K562 (cell line): ENCODE results near the gene TAP2. TPM values are rescaled to one million over a fixed set of nuclear protein-coding genes. Genes with fewer than 3 reads are reported as not detected.

ENCODE experiments used
- MAFG ChIP-seq: fragments of 450-650 bp; conservative IDR thresholded peaks from 2 replicates; pipeline ENCODE4 v1.6.1; 2016; ENCODE audit warnings: missing genetic modification characterization, missing compliant biosample characterization
- RBFOX2 ChIP-seq: fragments of 200-400 bp; formaldehyde crosslinking; IDR thresholded peaks from 2 replicates; pipeline ENCODE4 v1.6.1; 2017; ENCODE audit warnings: low read depth, mild to moderate bottlenecking, low read length, moderate library complexity
- SREBF2 ChIP-seq: sonication (generic); formaldehyde crosslinking; IDR thresholded peaks from 2 replicates; pipeline ENCODE4 v1.4.0; 2020; ENCODE audit warnings: mild to moderate bottlenecking, missing genetic modification reagents
- ZBTB33 ChIP-seq: sonication (generic); formaldehyde crosslinking; IDR thresholded peaks from 2 replicates; pipeline ENCODE4 v1.8.1; 2023; ENCODE audit warnings: mild to moderate bottlenecking, missing genetic modification reagents
- ZNF318 ChIP-seq, 2 experiments: fragments of 450-650 bp; IDR thresholded peaks; 2 replicates each; pipeline ENCODE4 v1.6.1; 2016; ENCODE audit warnings: mild to moderate bottlenecking in 2 of 2, borderline replicate concordance in 1 of 2, low read depth in 1 of 2, moderate library complexity in 1 of 2
- polyA plus RNA-seq, 8 experiments: library from polyadenylated mRNA; depleted of rRNA in 4 of 8; stranded (reverse) in 5 of 8; unstranded in 3 of 8; fragments of >200 nt; fragmentation: Nextera tagmentation in 2 of 8; fragmentation: Illumina TruSeq in 1 of 8; extraction: Ambion mirVana in 2 of 8; extraction: Trizol in 1 of 8; gene quantifications; 2 replicates each; pipeline versions ENCODE4 v1.2.1 to v1.2.3, GENCODE V29; 2011 to 2014; ENCODE audit warnings: inconsistent platforms in 1 of 8, missing spikeins in 1 of 8
- total RNA-seq, 7 experiments: library from RNA; depleted of rRNA in 6 of 7; stranded (reverse); fragments of >200 nt in 6 of 7; fragmentation: Illumina TruSeq in 2 of 7; extraction: Trizol in 2 of 7; gene quantifications; 2 replicates each; pipeline versions ENCODE4 v1.2.1 to v1.2.3, GENCODE V29; 2011 to 2021; ENCODE audit warnings: low replicate concordance in 1 of 7
- TF ChIP-seq, protein P1 (sequence below): fragments of 250-450 bp; sonication (Bioruptor Pico); IDR thresholded peaks from 2 replicates; pipeline ENCODE4 v1.5.0; 2020; ENCODE audit warnings: mild to moderate bottlenecking
- TF ChIP-seq, protein P2 (sequence below): fragments of 450-650 bp; IDR thresholded peaks from 2 replicates; pipeline ENCODE4 v1.7.1; 2018; ENCODE audit warnings: mild to moderate bottlenecking, low read depth; ENCODE audit not compliant: partially characterized antibody
- TF ChIP-seq, protein P3 (sequence below), 2 experiments: IDR thresholded peaks; 2 replicates each; pipeline ENCODE4 v1.6.1; 2011; ENCODE audit warnings: borderline replicate concordance in 1 of 2, control low read depth in 1 of 2, low read depth in 1 of 2, low read length in 1 of 2, mild to moderate bottlenecking in 1 of 2, mixed read lengths in 1 of 2, moderate library complexity in 1 of 2; ENCODE audit not compliant: insufficient read depth in 1 of 2, insufficient read length in 1 of 2, poor library complexity in 1 of 2, severe bottlenecking in 1 of 2; ENCODE audit errors: extremely low read depth in 1 of 2

Gene TAP2
- total and polyA plus RNA-seq, 9 of the 15 experiments (the other 6 are each of a cell fraction or from before 2014, with no cell fraction given) = 2.0 to 53.5 (median 19.6) TPM

GRCh38 chr6:32853541-32854375, 15.2 kb upstream of the TAP2 start, which contains the start of the genes PSMB9 and TAP1 (continued):
- TF ChIP-seq ZNF318 (IDR thresholded peaks at IDR 0.05; ENCODE audit: borderline replicate concordance in 1 of 2, low read depth in 1 of 2) (peak in 1 of 2 experiments; percentile 59; a peak in 1 of 4 replicates), SREBF2 (0 out of 2 replicates have a peak, but pooled peaks have one; percentile 82), RBFOX2 (peak; percentile 69), ZBTB33 (peak; percentile 77; the same call in 1 of the 2 replicates), MAFG (tag) (no peak)
- TF ChIP-seq, protein P1, sequence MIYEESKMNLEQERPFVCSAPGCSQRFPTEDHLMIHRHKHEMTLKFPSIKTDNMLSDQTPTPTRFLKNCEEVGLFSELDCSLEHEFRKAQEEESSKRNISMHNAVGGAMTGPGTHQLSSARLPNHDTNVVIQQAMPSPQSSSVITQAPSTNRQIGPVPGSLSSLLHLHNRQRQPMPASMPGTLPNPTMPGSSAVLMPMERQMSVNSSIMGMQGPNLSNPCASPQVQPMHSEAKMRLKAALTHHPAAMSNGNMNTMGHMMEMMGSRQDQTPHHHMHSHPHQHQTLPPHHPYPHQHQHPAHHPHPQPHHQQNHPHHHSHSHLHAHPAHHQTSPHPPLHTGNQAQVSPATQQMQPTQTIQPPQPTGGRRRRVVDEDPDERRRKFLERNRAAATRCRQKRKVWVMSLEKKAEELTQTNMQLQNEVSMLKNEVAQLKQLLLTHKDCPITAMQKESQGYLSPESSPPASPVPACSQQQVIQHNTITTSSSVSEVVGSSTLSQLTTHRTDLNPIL (CRISPR knock-in tag) = no peak
- TF ChIP-seq, protein P2, sequence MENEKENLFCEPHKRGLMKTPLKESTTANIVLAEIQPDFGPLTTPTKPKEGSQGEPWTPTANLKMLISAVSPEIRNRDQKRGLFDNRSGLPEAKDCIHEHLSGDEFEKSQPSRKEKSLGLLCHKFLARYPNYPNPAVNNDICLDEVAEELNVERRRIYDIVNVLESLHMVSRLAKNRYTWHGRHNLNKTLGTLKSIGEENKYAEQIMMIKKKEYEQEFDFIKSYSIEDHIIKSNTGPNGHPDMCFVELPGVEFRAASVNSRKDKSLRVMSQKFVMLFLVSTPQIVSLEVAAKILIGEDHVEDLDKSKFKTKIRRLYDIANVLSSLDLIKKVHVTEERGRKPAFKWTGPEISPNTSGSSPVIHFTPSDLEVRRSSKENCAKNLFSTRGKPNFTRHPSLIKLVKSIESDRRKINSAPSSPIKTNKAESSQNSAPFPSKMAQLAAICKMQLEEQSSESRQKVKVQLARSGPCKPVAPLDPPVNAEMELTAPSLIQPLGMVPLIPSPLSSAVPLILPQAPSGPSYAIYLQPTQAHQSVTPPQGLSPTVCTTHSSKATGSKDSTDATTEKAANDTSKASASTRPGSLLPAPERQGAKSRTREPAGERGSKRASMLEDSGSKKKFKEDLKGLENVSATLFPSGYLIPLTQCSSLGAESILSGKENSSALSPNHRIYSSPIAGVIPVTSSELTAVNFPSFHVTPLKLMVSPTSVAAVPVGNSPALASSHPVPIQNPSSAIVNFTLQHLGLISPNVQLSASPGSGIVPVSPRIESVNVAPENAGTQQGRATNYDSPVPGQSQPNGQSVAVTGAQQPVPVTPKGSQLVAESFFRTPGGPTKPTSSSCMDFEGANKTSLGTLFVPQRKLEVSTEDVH = peak; percentile 76
- TF ChIP-seq, protein P3, sequence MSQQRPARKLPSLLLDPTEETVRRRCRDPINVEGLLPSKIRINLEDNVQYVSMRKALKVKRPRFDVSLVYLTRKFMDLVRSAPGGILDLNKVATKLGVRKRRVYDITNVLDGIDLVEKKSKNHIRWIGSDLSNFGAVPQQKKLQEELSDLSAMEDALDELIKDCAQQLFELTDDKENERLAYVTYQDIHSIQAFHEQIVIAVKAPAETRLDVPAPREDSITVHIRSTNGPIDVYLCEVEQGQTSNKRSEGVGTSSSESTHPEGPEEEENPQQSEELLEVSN (IDR thresholded peaks at IDR 0.05; ENCODE audit: borderline replicate concordance in 1 of 2, extremely low read depth in 1 of 2, insufficient read depth in 1 of 2, insufficient read length in 1 of 2, low read depth in 1 of 2, low read length in 1 of 2, poor library complexity in 1 of 2, severe bottlenecking in 1 of 2) = peak in 1 of 2 experiments; percentile 83
